Mononuclear cell (primary cell): ENCODE data around the gene AHCYL2. TPM values are rescaled to one million over a fixed set of nuclear protein-coding genes. Genes with fewer than 3 reads are reported as not detected.

Source experiments
- H3K27me3 ChIP-seq: 2 replicates; pipeline ENCODE4 v1.6.0; 2011; ENCODE audit warnings: low read length, control low read depth; ENCODE audit not compliant: insufficient read depth
- H3K4me1 ChIP-seq: 2 replicates; pipeline ENCODE4 v1.5.1; 2011; ENCODE audit warnings: mild to moderate bottlenecking, low read length, control low read depth; ENCODE audit not compliant: insufficient read depth
- H3K4me3 ChIP-seq: 2 replicates; pipeline ENCODE4 v1.5.1; 2011; ENCODE audit warnings: mild to moderate bottlenecking, low read length, moderate library complexity
- H3K9me3 ChIP-seq: 2 replicates; pipeline ENCODE4 v1.5.1; 2011; ENCODE audit warnings: low read depth, mild to moderate bottlenecking, control low read depth, low read length
- total RNA-seq: library from RNA; depleted of rRNA; stranded (reverse); fragments of >200 nt; gene quantifications from one replicate; pipeline ENCODE4 v1.2.3, GENCODE V29; 2012

Gene AHCYL2
- total RNA-seq, 1 donor = 6.5 TPM

GRCh38 chr7:129452589-129453231 is 227.9 kb downstream of the AHCYL2 start:
- Histone ChIP-seq H3K9me3 (no peaks in the 10 kb centered on the region), H3K4me3 (no peak overlapping the region), H3K27me3 (no peaks in the 10 kb centered on the region), H3K4me1 (no peaks in the 10 kb centered on the region)

GRCh38 chr7:129453510-129454248 is 228.8 kb downstream of the AHCYL2 start:
- H3K9me3 ChIP-seq = no peaks in the 10 kb centered on the region
- no peaks in the 10 kb centered on the region for H3K4me1 ChIP-seq
- H3K4me3 ChIP-seq = no peak overlapping the region
- no peaks in the 10 kb centered on the region for H3K27me3 ChIP-seq

- no peaks in the 10 kb centered on the region for H3K4me1 ChIP-seq
- no peak overlapping the region for H3K4me3 ChIP-seq
- H3K27me3 ChIP-seq = no peaks in the 10 kb centered on the region
- no peaks in the 10 kb centered on the region for H3K9me3 ChIP-seq
Observed at GRCh38 chr7:129454249-129454551, 229.4 kb downstream of the AHCYL2 start.

- H3K9me3 ChIP-seq = no peaks in the 10 kb centered on the region
- H3K4me3 ChIP-seq = no peak overlapping the region
- H3K4me1 ChIP-seq = no peaks in the 10 kb centered on the region
- no peaks in the 10 kb centered on the region for H3K27me3 ChIP-seq
Observed at GRCh38 chr7:129456421-129456820, 231.6 kb downstream of the AHCYL2 start.

GRCh38 chr7:129457101-129457500 is 232.3 kb downstream of the AHCYL2 start:
- Histone ChIP-seq H3K4me3 (no peak overlapping the region), H3K27me3 (no peaks in the 10 kb centered on the region), H3K4me1 (peaks cover 4% of the 10 kb centered on the region), H3K9me3 (no peaks in the 10 kb centered on the region)

GRCh38 chr7:129458171-129458570 is 233.3 kb downstream of the AHCYL2 start:
- H3K9me3 ChIP-seq = no peaks in the 10 kb centered on the region
- peaks cover 15% of the 10 kb centered on the region for H3K4me1 ChIP-seq
- no peak overlapping the region for H3K4me3 ChIP-seq
- H3K27me3 ChIP-seq = no peaks in the 10 kb centered on the region

- Histone ChIP-seq H3K9me3 (no peaks in the 10 kb centered on the region), H3K4me1 (peaks cover 15% of the 10 kb centered on the region), H3K4me3 (no peak overlapping the region), H3K27me3 (no peaks in the 10 kb centered on the region)
Observed at GRCh38 chr7:129461809-129462208, 237.0 kb downstream of the AHCYL2 start.

- Histone ChIP-seq H3K4me3 (no peak overlapping the region), H3K9me3 (no peaks in the 10 kb centered on the region), H3K27me3 (no peaks in the 10 kb centered on the region), H3K4me1 (peaks cover 15% of the 10 kb centered on the region)
Observed at GRCh38 chr7:129462420-129462819, 237.6 kb downstream of the AHCYL2 start.

GRCh38 chr7:129464194-129464593 is 239.4 kb downstream of the AHCYL2 start:
- peaks cover 15% of the 10 kb centered on the region for H3K4me1 ChIP-seq
- H3K27me3 ChIP-seq = no peaks in the 10 kb centered on the region
- no peak overlapping the region for H3K4me3 ChIP-seq
- no peaks in the 10 kb centered on the region for H3K9me3 ChIP-seq

- Histone ChIP-seq H3K9me3 (no peaks in the 10 kb centered on the region), H3K4me1 (peaks cover 15% of the 10 kb centered on the region), H3K4me3 (no peak overlapping the region), H3K27me3 (no peaks in the 10 kb centered on the region)
Observed at GRCh38 chr7:129465080-129465479, 240.2 kb downstream of the AHCYL2 start.

- no peaks in the 10 kb centered on the region for H3K27me3 ChIP-seq
- no peaks in the 10 kb centered on the region for H3K9me3 ChIP-seq
- peaks cover 15% of the 10 kb centered on the region for H3K4me1 ChIP-seq
- H3K4me3 ChIP-seq = no peak overlapping the region
Observed at GRCh38 chr7:129466796-129467195, 242.0 kb downstream of the AHCYL2 start.

- Histone ChIP-seq H3K9me3 (no peaks in the 10 kb centered on the region), H3K27me3 (no peaks in the 10 kb centered on the region), H3K4me1 (peaks cover 2% of the 10 kb centered on the region), H3K4me3 (no peak overlapping the region)
Observed at GRCh38 chr7:129468087-129468486, 243.3 kb downstream of the AHCYL2 start.

GRCh38 chr7:129468547-129468946 is 243.7 kb downstream of the AHCYL2 start:
- Histone ChIP-seq H3K9me3 (no peaks in the 10 kb centered on the region), H3K27me3 (no peaks in the 10 kb centered on the region), H3K4me1 (no peaks in the 10 kb centered on the region), H3K4me3 (no peak overlapping the region)

- Histone ChIP-seq H3K9me3 (no peaks in the 10 kb centered on the region), H3K4me3 (no peak overlapping the region), H3K27me3 (no peaks in the 10 kb centered on the region), H3K4me1 (no peaks in the 10 kb centered on the region)
Observed at GRCh38 chr7:129469930-129470329, 245.1 kb downstream of the AHCYL2 start.

GRCh38 chr7:129470411-129470810 is 245.6 kb downstream of the AHCYL2 start:
- no peaks in the 10 kb centered on the region for H3K4me1 ChIP-seq
- no peak overlapping the region for H3K4me3 ChIP-seq
- H3K9me3 ChIP-seq = no peaks in the 10 kb centered on the region
- no peaks in the 10 kb centered on the region for H3K27me3 ChIP-seq

GRCh38 chr7:129471402-129471827 is 246.6 kb downstream of the AHCYL2 start:
- H3K27me3 ChIP-seq = no peaks in the 10 kb centered on the region
- H3K9me3 ChIP-seq = no peaks in the 10 kb centered on the region

More at GRCh38 chr7:129471402-129471827, 246.6 kb downstream of the AHCYL2 start:
- H3K4me3 ChIP-seq = no peak overlapping the region
- no peaks in the 10 kb centered on the region for H3K4me1 ChIP-seq
